Rectal smooth muscle tissue (tissue), 1 donor: Measurements from ENCODE around the gene USHBP1.
A peak's percentile ranks its signal among the peaks of the same experiment; 100 is the strongest.

ENCODE experiments used
- H3K27ac ChIP-seq: one replicate; pipeline ENCODE4 v1.7.0; 2013; ENCODE audit warnings: low read depth, low read length, inconsistent platforms
- H3K27me3 ChIP-seq: one replicate; pipeline ENCODE4 v1.7.0; 2013; ENCODE audit warnings: low read length; ENCODE audit not compliant: control insufficient read depth, insufficient read depth
- H3K36me3 ChIP-seq: one replicate; pipeline ENCODE4 v1.7.0; 2013; ENCODE audit warnings: low read length; ENCODE audit not compliant: control insufficient read depth, insufficient read depth
- H3K4me1 ChIP-seq: one replicate; pipeline ENCODE4 v1.7.0; 2013; ENCODE audit warnings: low read length; ENCODE audit not compliant: control insufficient read depth, insufficient read depth
- H3K4me3 ChIP-seq: one replicate; pipeline ENCODE4 v1.7.0; 2013; ENCODE audit warnings: low read length
- H3K9ac ChIP-seq: one replicate; pipeline ENCODE4 v1.7.0; 2013; ENCODE audit warnings: low read length

Gene USHBP1

GRCh38 chr19:17266975-17267788 is 2.6 kb upstream of the USHBP1 start, which contains the start of gene BABAM1:
Gene BABAM1, plus strand, starts transcription at chr19:17267443. Its CDS starts 1,364 bp downstream, at chr19:17268807.
- H3K4me3 ChIP-seq: peak within 1 kb of the TSS; percentile 99
- peaks cover 11% of the 10 kb centered on the region for H3K36me3 ChIP-seq
- H3K27me3 ChIP-seq: no peaks in the 10 kb centered on the region
- peak within 1 kb of the TSS; percentile 97 for H3K9ac ChIP-seq
- peaks cover 6% of the 10 kb centered on the region for H3K4me1 ChIP-seq
- H3K27ac ChIP-seq: peak within 1 kb of the TSS; percentile 79

- Histone ChIP-seq H3K4me3 (peak overlapping the region; percentile 44), H3K36me3 (peaks cover 8% of the 10 kb centered on the region), H3K4me1 (peaks cover 6% of the 10 kb centered on the region), H3K27me3 (no peaks in the 10 kb centered on the region), H3K27ac (peak overlapping the region; percentile 79), H3K9ac (no peak overlapping the region)
These were observed 2.0 kb upstream of the USHBP1 start for GRCh38 chr19:17266589-17266974.

- H3K27me3 ChIP-seq: no peaks in the 10 kb centered on the region
- H3K4me3 ChIP-seq: no peak overlapping the region
- H3K36me3 ChIP-seq: peaks cover 2% of the 10 kb centered on the region
- no peak overlapping the region for H3K27ac ChIP-seq
- H3K9ac ChIP-seq: no peak overlapping the region
- H3K4me1 ChIP-seq: peaks cover 6% of the 10 kb centered on the region
These were observed 1.5 kb upstream of the USHBP1 start for GRCh38 chr19:17266026-17266425.

GRCh38 chr19:17263712-17264640 is 569 bp downstream of the USHBP1 start:
- no peaks in the 10 kb centered on the region for H3K27me3 ChIP-seq
- no peak overlapping the region for H3K9ac ChIP-seq
- H3K36me3 ChIP-seq: no peaks in the 10 kb centered on the region
- H3K4me1 ChIP-seq: peaks cover 6% of the 10 kb centered on the region
- no peak overlapping the region for H3K27ac ChIP-seq
- H3K4me3 ChIP-seq: peak overlapping the region; percentile 10

- Histone ChIP-seq H3K27ac (no peak overlapping the region), H3K36me3 (no peaks in the 10 kb centered on the region), H3K4me3 (no peak overlapping the region), H3K27me3 (no peaks in the 10 kb centered on the region), H3K4me1 (peaks cover under 1% of the 10 kb centered on the region), H3K9ac (no peak overlapping the region)
These were observed 2.0 kb downstream of the USHBP1 start for GRCh38 chr19:17262557-17262956.

GRCh38 chr19:17260842-17261325 is 3.7 kb downstream of the USHBP1 start:
- Histone ChIP-seq H3K9ac (no peak overlapping the region), H3K27me3 (no peaks in the 10 kb centered on the region), H3K36me3 (no peaks in the 10 kb centered on the region), H3K4me3 (no peak overlapping the region), H3K4me1 (no peaks in the 10 kb centered on the region), H3K27ac (no peak overlapping the region)

- H3K27ac ChIP-seq: no peak overlapping the region
- H3K4me3 ChIP-seq: no peak overlapping the region
- H3K9ac ChIP-seq: no peak overlapping the region
- no peaks in the 10 kb centered on the region for H3K4me1 ChIP-seq
- no peaks in the 10 kb centered on the region for H3K27me3 ChIP-seq
- H3K36me3 ChIP-seq: no peaks in the 10 kb centered on the region
These were observed 4.6 kb downstream of the USHBP1 start for GRCh38 chr19:17259934-17260333.

GRCh38 chr19:17259118-17259780 is 5.3 kb downstream of the USHBP1 start:
- H3K4me3 ChIP-seq: no peak overlapping the region
- H3K36me3 ChIP-seq: no peaks in the 10 kb centered on the region

GRCh38 chr19:17256130-17256529 is 8.4 kb downstream of the USHBP1 start:
- no peaks in the 10 kb centered on the region for H3K36me3 ChIP-seq

More at GRCh38 chr19:17259118-17259780, 5.3 kb downstream of the USHBP1 start:
- Histone ChIP-seq H3K4me1 (no peaks in the 10 kb centered on the region), H3K27me3 (no peaks in the 10 kb centered on the region), H3K9ac (no peak overlapping the region), H3K27ac (no peak overlapping the region)

GRCh38 chr19:17255150-17255621 is 9.4 kb downstream of the USHBP1 start:
- H3K27me3 ChIP-seq: no peaks in the 10 kb centered on the region
- no peak overlapping the region for H3K4me3 ChIP-seq
- H3K4me1 ChIP-seq: no peaks in the 10 kb centered on the region
- H3K27ac ChIP-seq: no peak overlapping the region
- no peak overlapping the region for H3K9ac ChIP-seq
- no peaks in the 10 kb centered on the region for H3K36me3 ChIP-seq

More at GRCh38 chr19:17256130-17256529, 8.4 kb downstream of the USHBP1 start:
- Histone ChIP-seq H3K27ac (no peak overlapping the region), H3K4me1 (no peaks in the 10 kb centered on the region), H3K9ac (no peak overlapping the region), H3K4me3 (no peak overlapping the region), H3K27me3 (no peaks in the 10 kb centered on the region)

- H3K4me1 ChIP-seq: no peaks in the 10 kb centered on the region
- no peaks in the 10 kb centered on the region for H3K36me3 ChIP-seq
- no peaks in the 10 kb centered on the region for H3K27me3 ChIP-seq
- no peak overlapping the region for H3K9ac ChIP-seq
- no peak overlapping the region for H3K4me3 ChIP-seq
- H3K27ac ChIP-seq: no peak overlapping the region
These were observed 9.9 kb downstream of the USHBP1 start for GRCh38 chr19:17254636-17255035.
